NCI-H2107 treated with DMSO at 0.1 percent for 48 hours (cell line): Measurements from ENCODE around the gene NCOR2.

ENCODE experiments used
- DNase-seq: peaks from one replicate; lab custom pipeline; 2025; ENCODE audit not compliant: unreplicated experiment; lab: John Stamatoyannopoulos, UW

Gene NCOR2

GRCh38 chr12:124544983-124545382 lies 22.4 kb downstream of the NCOR2 start:
- no peak for DNase-seq

- DNase-seq, result no peak
Observed at GRCh38 chr12:124544311-124544970, 23.0 kb downstream of the NCOR2 start.

DNA sequence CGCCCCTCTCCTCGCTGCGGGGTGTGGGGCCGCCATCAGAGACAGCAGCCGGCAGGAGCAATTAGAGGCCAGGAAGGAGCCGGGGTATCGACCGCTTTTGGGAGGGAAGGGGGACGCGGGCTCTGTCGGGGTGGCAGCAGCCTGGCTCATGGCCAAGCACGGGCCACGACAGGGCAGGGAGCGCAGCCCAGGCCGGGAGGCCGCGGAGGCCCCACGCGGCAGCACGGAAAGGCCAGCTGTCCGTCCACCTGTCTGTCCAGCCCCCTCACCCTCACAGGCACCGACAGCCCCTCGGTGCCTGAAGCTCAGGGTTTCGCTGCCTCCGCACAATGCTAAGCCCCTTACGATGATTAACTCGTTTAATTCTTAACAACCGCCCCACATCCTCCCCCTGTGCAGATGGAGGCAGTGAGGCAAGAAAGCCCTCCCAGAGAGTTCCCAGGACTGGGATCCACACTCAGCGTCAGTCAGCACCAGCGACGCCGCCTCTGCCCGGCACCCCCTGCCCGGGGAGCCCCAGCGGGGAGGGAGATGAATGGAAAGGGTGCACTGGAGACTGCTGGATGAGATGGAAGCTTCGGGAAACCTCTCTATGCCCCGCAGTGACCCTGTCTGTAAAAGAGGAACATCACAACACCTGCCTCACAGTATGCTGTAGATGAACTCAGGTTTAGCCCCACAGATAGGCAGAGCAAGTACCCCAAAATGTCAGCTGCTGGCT lies 23.7 kb downstream of the NCOR2 start:
- DNase-seq, result peak; percentile 82

DNA sequence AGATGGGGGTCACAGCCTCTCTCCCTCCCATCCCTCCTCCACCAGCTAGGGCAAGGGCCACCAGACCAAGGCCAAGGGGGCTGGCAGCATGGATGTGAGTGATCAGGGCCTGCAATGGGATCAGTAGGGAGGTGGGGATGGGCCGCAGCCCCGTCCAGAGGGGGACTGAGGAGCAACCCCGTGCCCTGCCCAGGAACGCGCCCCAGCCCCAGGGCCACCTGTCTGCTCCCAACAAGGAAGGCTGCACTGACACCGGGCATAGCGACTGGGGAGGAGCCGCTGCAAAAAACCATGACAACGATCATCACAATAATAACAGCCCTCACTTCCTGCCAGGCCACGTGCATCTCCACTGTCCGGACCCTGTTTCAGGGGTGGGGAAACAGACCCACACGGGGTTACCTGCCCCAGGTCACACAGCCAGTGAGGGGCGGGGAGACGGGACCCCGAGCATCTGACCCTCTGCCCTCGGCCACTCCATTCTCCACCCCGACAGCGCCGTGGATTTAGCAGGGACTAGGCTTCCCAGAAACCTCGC lies 24.3 kb downstream of the NCOR2 start:
- peak; percentile 67 for DNase-seq

- peak; percentile 26 for DNase-seq
Observed at GRCh38 chr12:124542021-124542949, 25.1 kb downstream of the NCOR2 start.

DNA sequence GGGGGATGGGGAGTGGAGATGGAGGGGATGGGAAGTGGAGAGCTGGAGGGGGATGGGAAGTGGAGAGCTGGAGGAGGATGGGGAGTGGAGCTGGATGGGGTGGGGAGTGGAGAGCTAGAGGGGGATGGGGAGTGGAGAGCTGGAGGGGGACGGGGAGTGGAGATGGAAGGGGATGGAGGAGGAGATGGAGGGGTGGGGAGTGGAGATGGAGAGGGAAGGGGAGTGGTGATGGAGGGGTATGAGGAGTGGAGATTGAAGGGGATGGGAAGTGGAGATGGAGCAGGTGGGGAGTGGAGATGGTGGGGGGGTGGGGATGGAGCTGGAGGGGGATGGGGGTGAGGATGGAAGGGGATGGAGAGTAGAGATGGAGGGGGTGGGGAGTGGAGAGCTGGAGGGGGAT lies 26.1 kb downstream of the NCOR2 start:
- DNase-seq, result no peak

- no peak for DNase-seq
Observed at GRCh38 chr12:124539084-124540041, 28.0 kb downstream of the NCOR2 start.

- DNase-seq, result no peak
Observed at GRCh38 chr12:124538194-124539082, 29.0 kb downstream of the NCOR2 start.

DNA sequence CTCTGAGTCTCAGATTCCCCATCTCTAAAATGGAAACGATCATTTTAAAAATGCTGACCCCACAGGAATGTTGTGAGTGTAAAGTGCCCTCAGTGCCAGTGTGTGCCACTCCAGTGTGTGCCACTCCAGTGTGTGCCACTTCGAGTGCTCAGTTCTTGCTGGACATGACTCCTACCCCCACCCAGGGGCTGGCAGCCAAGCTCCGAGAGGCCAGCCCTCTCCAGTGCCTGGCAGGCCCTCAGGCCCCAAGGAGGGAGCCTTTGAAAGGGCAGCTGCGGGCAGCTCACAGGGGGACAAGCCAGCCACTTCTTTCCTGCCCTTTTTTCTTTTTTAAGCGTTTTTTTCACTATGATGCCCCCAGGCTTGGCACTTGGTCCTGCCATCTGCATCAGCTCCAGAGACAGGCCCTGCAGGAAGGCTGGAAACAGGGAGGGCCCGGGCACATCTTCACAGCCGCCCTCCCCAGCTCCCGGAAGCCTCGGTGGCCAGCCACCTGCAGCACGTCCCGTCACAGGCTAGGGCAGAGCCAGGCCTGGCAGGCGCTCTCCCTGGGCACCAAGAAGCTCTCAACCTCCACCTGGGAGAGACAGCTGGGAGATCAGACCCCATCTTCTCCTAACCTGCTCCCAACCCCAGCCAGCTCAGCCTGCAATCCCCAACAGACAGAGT lies 29.8 kb downstream of the NCOR2 start:
- no peak for DNase-seq

GRCh38 chr12:124536641-124537040 lies 30.8 kb downstream of the NCOR2 start:
- no peak for DNase-seq

DNA sequence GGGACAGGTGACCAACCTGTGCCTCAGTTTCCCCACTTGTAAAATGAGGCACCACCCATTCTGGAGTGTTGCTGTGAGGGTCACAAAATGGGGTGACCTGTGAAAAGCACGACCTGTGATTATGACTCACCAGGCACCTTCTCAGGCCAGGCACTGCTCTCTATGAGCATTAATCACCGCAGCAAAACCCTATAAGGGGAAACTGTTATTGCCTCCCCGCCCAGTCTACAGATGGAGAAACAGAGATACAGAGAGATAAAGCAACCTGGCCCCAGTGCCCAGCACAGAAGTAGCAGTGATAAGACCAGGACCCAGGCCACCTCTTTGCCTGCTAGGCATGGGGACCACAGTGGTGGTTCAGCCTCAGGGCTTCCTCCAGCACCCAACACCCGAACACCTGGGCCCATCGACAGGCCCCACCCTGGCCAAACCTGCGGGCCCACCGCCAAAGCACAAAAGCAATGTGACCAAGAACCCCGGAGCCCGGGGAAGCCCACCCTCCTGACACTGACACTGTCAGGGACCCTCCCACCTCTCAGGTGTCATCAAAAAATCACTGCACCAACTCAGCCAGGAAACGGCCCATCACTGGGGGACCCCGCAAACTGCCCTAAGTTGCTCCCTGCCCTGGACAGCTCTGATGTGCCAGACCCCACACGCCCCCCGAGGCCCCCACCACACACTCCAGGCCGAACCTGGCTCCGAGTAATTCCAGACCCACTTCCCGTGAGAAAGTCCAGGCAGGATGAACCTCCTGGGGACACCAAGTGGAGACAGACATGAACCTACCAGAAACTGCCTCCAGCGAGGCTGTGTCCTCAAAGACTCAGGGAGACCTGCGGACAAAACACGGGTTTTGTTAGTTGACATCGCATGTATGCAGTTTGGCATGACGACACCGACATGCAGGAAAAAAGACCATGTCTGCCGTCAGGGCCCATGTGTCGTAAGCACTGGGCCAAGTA lies 32.4 kb downstream of the NCOR2 start:
- DNase-seq, result no peak

- DNase-seq, result no peak
Observed at GRCh38 chr12:124533456-124533855, 34.0 kb downstream of the NCOR2 start.

GRCh38 chr12:124532967-124533366 lies 34.4 kb downstream of the NCOR2 start:
- no peak for DNase-seq

DNA sequence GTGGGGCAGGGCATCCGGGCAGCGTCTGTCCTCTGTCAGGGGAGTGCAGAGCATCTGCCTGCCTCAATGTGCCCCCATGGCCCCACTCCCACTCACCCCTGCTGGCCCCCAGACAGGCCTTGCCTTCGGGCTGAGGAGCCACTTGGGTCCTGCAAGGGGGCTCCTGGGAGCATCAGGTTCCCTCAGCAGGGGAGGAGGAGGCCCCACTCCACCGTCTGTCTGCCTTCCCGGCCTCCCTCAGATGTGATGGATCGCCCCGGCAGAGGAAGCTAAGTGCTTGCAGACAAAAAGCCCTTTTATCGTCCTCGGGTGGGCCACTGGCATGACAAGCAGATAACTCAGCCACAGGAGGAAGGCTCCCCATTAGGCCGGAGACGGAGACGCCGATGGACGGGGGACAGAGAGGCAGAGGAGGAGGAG lies 35.1 kb downstream of the NCOR2 start:
- DNase-seq, result no peak

DNA sequence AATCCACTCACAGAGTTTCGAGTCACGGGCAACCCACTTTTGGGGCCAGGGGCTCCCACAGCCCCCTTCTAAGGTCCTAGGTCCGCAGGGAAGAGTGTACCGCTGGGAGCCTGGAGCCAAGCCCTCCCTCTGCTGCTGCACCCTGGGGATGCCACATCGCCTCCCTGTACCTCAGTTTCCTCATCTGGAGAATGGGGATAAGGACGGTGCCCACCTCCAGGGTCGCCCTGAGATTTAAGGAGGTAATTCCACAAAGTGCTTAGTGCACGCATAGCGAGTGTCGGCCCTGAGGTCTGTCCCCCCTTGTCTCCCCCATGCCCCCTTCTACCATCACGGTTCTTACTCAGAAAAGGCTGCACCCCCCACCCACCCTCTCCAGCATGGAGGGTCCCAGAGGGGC lies 35.5 kb downstream of the NCOR2 start:
- no peak for DNase-seq

DNA sequence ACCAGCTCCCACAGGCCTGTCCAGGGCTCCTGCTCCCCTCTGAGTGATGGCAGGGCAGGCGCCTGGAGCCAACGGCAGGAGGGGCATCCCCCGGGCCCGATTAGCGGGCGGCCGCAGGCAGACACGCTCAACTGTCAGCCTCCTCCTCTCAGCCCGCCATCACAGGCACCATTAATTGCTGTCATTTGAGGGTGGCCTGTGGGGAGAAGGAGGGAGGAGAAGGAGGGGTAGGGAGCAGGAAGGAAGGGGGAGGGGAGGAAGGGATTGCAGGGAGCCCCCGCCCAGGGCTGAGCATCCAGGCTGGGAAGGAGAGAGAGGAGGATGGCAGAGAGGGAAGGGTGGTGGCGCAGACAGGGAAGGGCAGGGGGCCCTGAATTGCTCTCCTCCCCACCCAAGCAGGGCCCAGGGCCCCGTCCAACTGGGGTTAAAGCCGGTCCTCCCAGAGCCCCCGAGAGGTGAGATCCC lies 36.1 kb downstream of the NCOR2 start:
- peak; percentile 43 for DNase-seq

- no peak for DNase-seq
Observed at GRCh38 chr12:124530637-124531263, 36.7 kb downstream of the NCOR2 start.
